MCF 10A (cell line): ENCODE measurements around the gene BNC2. TPM values are rescaled to one million over a fixed set of nuclear protein-coding genes. Genes with fewer than 3 reads are reported as not detected.

Source experiments
- BruUV-seq: library from RNA; stranded (reverse); fragments of 400-500 nt; replicated peaks from 2 replicates; lab custom pipeline; 2021; lab: Mats Ljungman, UMichigan
- CTCF ChIA-PET: fragments of 300-600 bp; sonication (Branson Sonifier 250); formaldehyde crosslinking; extraction: SDS; loops from one replicate; lab custom pipeline; 2021; ENCODE audit warnings: antibody characterized with exemption, inconsistent platforms; lab: Yijun Ruan, JAX
- POLR2A ChIA-PET: fragments of 300-600, 350-650 bp; sonication (Branson Sonifier 250); formaldehyde crosslinking; extraction: SDS; loops from one replicate; lab custom pipeline; 2020; ENCODE audit warnings: antibody characterized with exemption, inconsistent platforms; lab: Yijun Ruan, JAX
- DNase-seq: peaks from one replicate; pipeline ENCODE4 v3.0.0-alpha.2; 2018; ENCODE audit not compliant: unreplicated experiment
- H3K27ac Mint-ChIP-seq: one replicate; pipeline ENCODE4 v1.8.0; 2022; ENCODE audit warnings: mild to moderate bottlenecking, low read depth, mixed read lengths; ENCODE audit not compliant: unreplicated experiment
- H3K27me3 Mint-ChIP-seq: one replicate; pipeline ENCODE4 v1.8.0; 2022; ENCODE audit warnings: mixed read lengths; ENCODE audit not compliant: insufficient read depth, unreplicated experiment
- H3K36me3 Mint-ChIP-seq: one replicate; pipeline ENCODE4 v1.8.0; 2022; ENCODE audit warnings: mild to moderate bottlenecking, moderate library complexity, mixed read lengths; ENCODE audit not compliant: insufficient read depth, unreplicated experiment
- H3K4me1 Mint-ChIP-seq: one replicate; pipeline ENCODE4 v1.8.0; 2022; ENCODE audit warnings: mixed read lengths; ENCODE audit not compliant: insufficient read depth, unreplicated experiment
- H3K4me3 Mint-ChIP-seq: one replicate; pipeline ENCODE4 v1.8.0; 2022; ENCODE audit warnings: mild to moderate bottlenecking, moderate library complexity, mixed read lengths; ENCODE audit not compliant: unreplicated experiment
- H3K9me3 Mint-ChIP-seq: one replicate; pipeline ENCODE4 v1.8.0; 2022; ENCODE audit warnings: mixed read lengths; ENCODE audit not compliant: unreplicated experiment
- intact Hi-C: fragments of 100-400 bp; cut with micrococcal nuclease; formaldehyde crosslinking; loops from 2 replicates; pipeline ENCODE4 v1.14.1; 2022
- total RNA-seq: library from RNA; stranded (reverse); gene quantifications from 2 replicates; pipeline ENCODE4 v1.2.3, GENCODE V29; 2022
- TF ChIP-seq, protein P1 (sequence below): fragments of 200-600 bp; IDR thresholded peaks from one replicate; pipeline ENCODE4 v1.8.0; 2022; ENCODE audit warnings: antibody characterized with exemption, mild to moderate bottlenecking; ENCODE audit not compliant: unreplicated experiment

BNC2 gene
- total RNA-seq, 1 experiment from 2014 or later = not detected

GRCh38 chr9:16787724-16788123, 82.7 kb downstream of the BNC2 start:
- intact Hi-C loops = no loop called here
- Mint-ChIP-seq H3K4me1 (no peaks in the 10 kb centered on the region), H3K27me3 (peaks cover 14% of the 10 kb centered on the region), H3K9me3 (no peaks in the 10 kb centered on the region), H3K27ac (no peak overlapping the region), H3K36me3 (no peaks in the 10 kb centered on the region), H3K4me3 (no peak overlapping the region)
- DNase-seq = no peak
- ChIA-PET CTCF (no interaction called here), POLR2A (no interaction called here)
- BruUV-seq = no TSS peak
- TF ChIP-seq, protein P1, sequence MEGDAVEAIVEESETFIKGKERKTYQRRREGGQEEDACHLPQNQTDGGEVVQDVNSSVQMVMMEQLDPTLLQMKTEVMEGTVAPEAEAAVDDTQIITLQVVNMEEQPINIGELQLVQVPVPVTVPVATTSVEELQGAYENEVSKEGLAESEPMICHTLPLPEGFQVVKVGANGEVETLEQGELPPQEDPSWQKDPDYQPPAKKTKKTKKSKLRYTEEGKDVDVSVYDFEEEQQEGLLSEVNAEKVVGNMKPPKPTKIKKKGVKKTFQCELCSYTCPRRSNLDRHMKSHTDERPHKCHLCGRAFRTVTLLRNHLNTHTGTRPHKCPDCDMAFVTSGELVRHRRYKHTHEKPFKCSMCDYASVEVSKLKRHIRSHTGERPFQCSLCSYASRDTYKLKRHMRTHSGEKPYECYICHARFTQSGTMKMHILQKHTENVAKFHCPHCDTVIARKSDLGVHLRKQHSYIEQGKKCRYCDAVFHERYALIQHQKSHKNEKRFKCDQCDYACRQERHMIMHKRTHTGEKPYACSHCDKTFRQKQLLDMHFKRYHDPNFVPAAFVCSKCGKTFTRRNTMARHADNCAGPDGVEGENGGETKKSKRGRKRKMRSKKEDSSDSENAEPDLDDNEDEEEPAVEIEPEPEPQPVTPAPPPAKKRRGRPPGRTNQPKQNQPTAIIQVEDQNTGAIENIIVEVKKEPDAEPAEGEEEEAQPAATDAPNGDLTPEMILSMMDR = no peak

DNA sequence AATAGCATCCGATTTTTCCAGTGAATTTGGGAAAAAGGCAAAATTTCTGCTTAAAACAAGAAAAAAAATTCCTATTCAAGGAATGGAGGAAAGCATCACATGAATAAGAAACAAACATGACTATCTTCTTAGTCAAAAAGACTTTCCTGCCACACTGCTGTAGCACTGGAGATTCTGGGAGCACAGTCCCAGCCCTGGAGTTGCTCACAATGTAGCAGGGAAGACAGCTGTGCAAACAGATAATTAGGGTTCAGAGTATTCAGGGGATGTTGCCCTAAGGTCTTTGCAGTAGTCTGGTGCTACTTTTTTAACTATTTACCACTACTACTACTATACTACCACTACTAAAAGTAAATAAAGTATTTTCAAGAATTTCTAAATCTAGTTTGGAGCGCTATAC, 86.5 kb downstream of the BNC2 start:
- no TSS peak for BruUV-seq
- DNase-seq = no peak
- intact Hi-C loops = no loop called here
- no peaks in the 10 kb centered on the region for H3K36me3 Mint-ChIP-seq
- H3K27ac Mint-ChIP-seq = no peak overlapping the region
- peaks cover 18% of the 10 kb centered on the region for H3K27me3 Mint-ChIP-seq
- H3K4me1 Mint-ChIP-seq = no peaks in the 10 kb centered on the region
- CTCF ChIA-PET = no interaction called here
- POLR2A ChIA-PET = no interaction called here
- TF ChIP-seq, protein P1 = no peak
- H3K4me3 Mint-ChIP-seq = no peak overlapping the region
- no peaks in the 10 kb centered on the region for H3K9me3 Mint-ChIP-seq

DNA sequence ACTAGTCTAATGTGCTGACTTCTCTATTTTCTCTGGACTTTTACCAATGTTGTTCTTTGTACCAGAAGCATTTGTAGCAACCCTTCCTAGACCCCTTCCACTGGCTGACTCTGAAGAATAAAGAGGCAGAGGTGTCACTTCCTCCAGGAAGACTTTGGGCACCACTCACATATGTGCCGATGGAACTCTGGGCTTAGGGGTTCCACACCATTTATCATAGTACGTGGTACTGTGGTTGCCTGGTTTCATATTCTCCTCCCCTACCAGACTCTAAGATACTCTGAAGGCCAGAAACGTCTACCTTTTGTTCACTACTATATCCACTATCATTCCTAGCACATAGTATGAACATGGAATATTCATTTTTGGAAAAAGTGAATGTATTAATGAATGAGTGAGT, 88.0 kb downstream of the BNC2 start:
- CTCF ChIA-PET = no interaction called here
- intact Hi-C loops = no loop called here

GRCh38 chr9:16775330-16775729, 95.1 kb downstream of the BNC2 start:
- Mint-ChIP-seq H3K36me3 (no peaks in the 10 kb centered on the region), H3K27ac (no peak overlapping the region), H3K4me3 (no peak overlapping the region), H3K4me1 (no peaks in the 10 kb centered on the region), H3K9me3 (no peaks in the 10 kb centered on the region), H3K27me3 (no peaks in the 10 kb centered on the region)
- ChIA-PET CTCF (no interaction called here), POLR2A (interaction anchor here (0.6 kb wide), 1 partner anchor 206 kb away, joined by 5 read pairs; no protein-coding TSS in a partner anchor)
- no TSS peak for BruUV-seq
- intact Hi-C loops = no loop called here
- TF ChIP-seq, protein P1 = no peak
- no peak for DNase-seq

More for the DNA sequence above, 88.0 kb downstream of the BNC2 start:
- no peak for DNase-seq
- Mint-ChIP-seq H3K4me1 (no peaks in the 10 kb centered on the region), H3K4me3 (no peak overlapping the region), H3K9me3 (no peaks in the 10 kb centered on the region), H3K27me3 (peaks cover 18% of the 10 kb centered on the region), H3K36me3 (no peaks in the 10 kb centered on the region), H3K27ac (no peak overlapping the region)
- BruUV-seq = no TSS peak
- POLR2A ChIA-PET = interaction anchor here (0.7 kb wide), 1 partner anchor 25 kb away, joined by 4 read pairs; no protein-coding TSS in a partner anchor
- TF ChIP-seq, protein P1 = no peak
